ENCODE results near the gene OR2G2.
A peak's percentile ranks its signal among the peaks of the same experiment; 100 is the strongest.

The OR2G2 gene

GRCh38 chr1:247548769-247549182 lies 39.4 kb upstream of the OR2G2 start, which contains the start of gene GCSAML:
Gene GCSAML (plus strand): TSS chr1:247549134. CDS start chr1:247549192, 58 bp downstream.
- peak; percentile 52 to 91 (median 85) for DNase-seq

GRCh38 chr1:247551721-247552120 lies 36.4 kb upstream of the OR2G2 start:
- peaks cover 34 to 62% (median 48%) of the 10 kb centered on the region in 4 experiments for H3K4me1 ChIP-seq (ENCODE audit: control extremely low read depth in 1 of 4, control insufficient read depth in 4 of 4, insufficient read depth in 4 of 4, low read length in 3 of 4)
- peaks cover 0 to 4% (median 0%) of the 10 kb centered on the region in 5 experiments for H3K9me3 ChIP-seq (ENCODE audit: control extremely low read depth in 1 of 5, control insufficient read depth in 4 of 5, insufficient read depth in 2 of 5, low read depth in 1 of 5, low read length in 4 of 5)
- no peak for DNase-seq
- no peak overlapping the region for H3K27ac ChIP-seq (ENCODE audit: insufficient read depth in 1 of 2, low read depth in 1 of 2, low read length in 2 of 2, poor library complexity in 1 of 2, severe bottlenecking in 2 of 2)
- H3K27me3 ChIP-seq (replicated peaks in 2 of 5; ENCODE audit: control insufficient read depth in 4 of 5, insufficient read depth in 5 of 5, low read length in 4 of 5): no peaks in the 10 kb centered on the region
- CTCF ChIA-PET: interaction anchor here (0.6 to 1.2 kb wide), 4 partner anchors 8 to 65 kb away, joined by 3 to 4 read pairs (median 3); no protein-coding TSS in a partner anchor
- peaks cover 0 to 21% (median 7%) of the 10 kb centered on the region in 4 experiments for H3K36me3 ChIP-seq (ENCODE audit: control insufficient read depth in 4 of 4, insufficient read depth in 4 of 4, low read length in 3 of 4)
- WGBS (ENCODE audit: insufficient coverage): no CpG with 5 or more reads among the region's 1 CpG
- peak overlapping the region in 2 of 7 experiments; percentile 50 to 54 for H3K4me3 ChIP-seq (ENCODE audit: control insufficient read depth in 1 of 7, extremely low read depth in 1 of 7, insufficient read depth in 4 of 7, low read depth in 2 of 7, low read length in 6 of 7)
- POLR2A ChIA-PET: no interaction called here

More at GRCh38 chr1:247548769-247549182, 39.4 kb upstream of the OR2G2 start, which contains the start of gene GCSAML:
- Histone ChIP-seq H3K4me3 (ENCODE audit: control insufficient read depth in 1 of 7, extremely low read depth in 1 of 7, insufficient read depth in 4 of 7, low read depth in 2 of 7, low read length in 6 of 7) (peak within 1 kb of the TSS in 6 of 7 experiments; percentile 34 to 77 (median 62)), H3K4me1 (ENCODE audit: control extremely low read depth in 1 of 4, control insufficient read depth in 4 of 4, insufficient read depth in 4 of 4, low read length in 3 of 4) (peaks cover 34 to 63% (median 52%) of the 10 kb centered on the region in 4 experiments), H3K27me3 (replicated peaks in 2 of 5; ENCODE audit: control insufficient read depth in 4 of 5, insufficient read depth in 5 of 5, low read length in 4 of 5) (no peaks in the 10 kb centered on the region), H3K27ac (ENCODE audit: insufficient read depth in 1 of 2, low read depth in 1 of 2, low read length in 2 of 2, poor library complexity in 1 of 2, severe bottlenecking in 2 of 2) (peak within 1 kb of the TSS; percentile 90 to 93), H3K9me3 (ENCODE audit: control extremely low read depth in 1 of 5, control insufficient read depth in 4 of 5, insufficient read depth in 2 of 5, low read depth in 1 of 5, low read length in 4 of 5) (no peaks in the 10 kb centered on the region), H3K36me3 (ENCODE audit: control insufficient read depth in 4 of 4, insufficient read depth in 4 of 4, low read length in 3 of 4) (peaks cover 0 to 2% (median 0%) of the 10 kb centered on the region in 4 experiments)
- WGBS (ENCODE audit: insufficient coverage): 7% methylated on average over 6 of the region's 13 CpGs
- CTCF ChIA-PET: interaction anchor here (1.4 to 2.3 kb wide), 4 partner anchors 15 to 159 kb away, joined by 3 to 7 read pairs (median 4); no protein-coding TSS in a partner anchor
- POLR2A ChIA-PET: interaction anchor here (0.8 kb wide), 1 partner anchor 26 kb away, joined by 3 read pairs; no protein-coding TSS in a partner anchor

- no peaks in the 10 kb centered on the region for H3K27me3 ChIP-seq (replicated peaks in 2 of 5; ENCODE audit: control insufficient read depth in 4 of 5, insufficient read depth in 5 of 5, low read length in 4 of 5)
- peaks cover 0 to 4% (median 0%) of the 10 kb centered on the region in 5 experiments for H3K9me3 ChIP-seq (ENCODE audit: control extremely low read depth in 1 of 5, control insufficient read depth in 4 of 5, insufficient read depth in 2 of 5, low read depth in 1 of 5, low read length in 4 of 5)
- peaks cover 31 to 58% (median 44%) of the 10 kb centered on the region in 4 experiments for H3K4me1 ChIP-seq (ENCODE audit: control extremely low read depth in 1 of 4, control insufficient read depth in 4 of 4, insufficient read depth in 4 of 4, low read length in 3 of 4)
- peaks cover 0 to 26% (median 9%) of the 10 kb centered on the region in 4 experiments for H3K36me3 ChIP-seq (ENCODE audit: control insufficient read depth in 4 of 4, insufficient read depth in 4 of 4, low read length in 3 of 4)
- H3K27ac ChIP-seq (ENCODE audit: insufficient read depth in 1 of 2, low read depth in 1 of 2, low read length in 2 of 2, poor library complexity in 1 of 2, severe bottlenecking in 2 of 2): no peak overlapping the region
- CTCF ChIA-PET: interaction anchor here (1.2 kb wide), 1 partner anchor 9 kb away, joined by 3 read pairs; no protein-coding TSS in a partner anchor
- 80% methylated on average over 1 of the region's 2 CpGs for WGBS (ENCODE audit: insufficient coverage)
- POLR2A ChIA-PET: no interaction called here
- H3K4me3 ChIP-seq (ENCODE audit: control insufficient read depth in 1 of 7, extremely low read depth in 1 of 7, insufficient read depth in 4 of 7, low read depth in 2 of 7, low read length in 6 of 7): peak overlapping the region in 2 of 7 experiments; percentile 44 to 54
- no peak for DNase-seq
Measured at GRCh38 chr1:247552231-247552630, 35.9 kb upstream of the OR2G2 start.

GRCh38 chr1:247557926-247558674 lies 30.1 kb upstream of the OR2G2 start:
- ChIA-PET CTCF (interaction anchor here (1.3 kb wide), 1 partner anchor 27 kb away, joined by 4 read pairs; no protein-coding TSS in a partner anchor), POLR2A (no interaction called here)
- Histone ChIP-seq H3K4me1 (ENCODE audit: control extremely low read depth in 1 of 4, control insufficient read depth in 4 of 4, insufficient read depth in 4 of 4, low read length in 3 of 4) (peaks cover 0 to 33% (median 5%) of the 10 kb centered on the region in 4 experiments), H3K4me3 (ENCODE audit: control insufficient read depth in 1 of 7, extremely low read depth in 1 of 7, insufficient read depth in 4 of 7, low read depth in 2 of 7, low read length in 6 of 7) (peak overlapping the region in 1 of 7 experiments; percentile 13), H3K36me3 (ENCODE audit: control insufficient read depth in 4 of 4, insufficient read depth in 4 of 4, low read length in 3 of 4) (peaks cover 0 to 60% (median 15%) of the 10 kb centered on the region in 4 experiments), H3K9me3 (ENCODE audit: control extremely low read depth in 1 of 5, control insufficient read depth in 4 of 5, insufficient read depth in 2 of 5, low read depth in 1 of 5, low read length in 4 of 5) (peaks cover 0 to 4% (median 0%) of the 10 kb centered on the region in 5 experiments), H3K27ac (ENCODE audit: insufficient read depth in 1 of 2, low read depth in 1 of 2, low read length in 2 of 2, poor library complexity in 1 of 2, severe bottlenecking in 2 of 2) (no peak overlapping the region), H3K27me3 (replicated peaks in 2 of 5; ENCODE audit: control insufficient read depth in 4 of 5, insufficient read depth in 5 of 5, low read length in 4 of 5) (no peaks in the 10 kb centered on the region)
- no CpG with 5 or more reads among the region's 2 CpGs for WGBS (ENCODE audit: insufficient coverage)
- DNase-seq: no peak

GRCh38 chr1:247561711-247562110 lies 26.4 kb upstream of the OR2G2 start:
- H3K9me3 ChIP-seq (ENCODE audit: control extremely low read depth in 1 of 5, control insufficient read depth in 4 of 5, insufficient read depth in 2 of 5, low read depth in 1 of 5, low read length in 4 of 5): no peaks in the 10 kb centered on the region
- ChIA-PET POLR2A (no interaction called here), CTCF (interaction anchor here (1.7 kb wide), 1 partner anchor 10 kb away, joined by 4 read pairs; no protein-coding TSS in a partner anchor)
- no peak for DNase-seq
- H3K4me3 ChIP-seq (ENCODE audit: control insufficient read depth in 1 of 7, extremely low read depth in 1 of 7, insufficient read depth in 4 of 7, low read depth in 2 of 7, low read length in 6 of 7): no peak overlapping the region
- H3K36me3 ChIP-seq (ENCODE audit: control insufficient read depth in 4 of 4, insufficient read depth in 4 of 4, low read length in 3 of 4): peaks cover 0 to 48% (median 9%) of the 10 kb centered on the region in 4 experiments
- 65% methylated on average over 10 of the region's 10 CpGs for WGBS (ENCODE audit: insufficient coverage)
- H3K4me1 ChIP-seq (ENCODE audit: control extremely low read depth in 1 of 4, control insufficient read depth in 4 of 4, insufficient read depth in 4 of 4, low read length in 3 of 4): peaks cover 0 to 26% (median 5%) of the 10 kb centered on the region in 4 experiments
- no peaks in the 10 kb centered on the region for H3K27me3 ChIP-seq (replicated peaks in 2 of 5; ENCODE audit: control insufficient read depth in 4 of 5, insufficient read depth in 5 of 5, low read length in 4 of 5)
- H3K27ac ChIP-seq (ENCODE audit: insufficient read depth in 1 of 2, low read depth in 1 of 2, low read length in 2 of 2, poor library complexity in 1 of 2, severe bottlenecking in 2 of 2): no peak overlapping the region

GRCh38 chr1:247562198-247562597 lies 26.0 kb upstream of the OR2G2 start:
- CTCF ChIA-PET: interaction anchor here (0.7 to 1.7 kb wide), 2 partner anchors 11 to 19 kb away, joined by 3 to 4 read pairs; no protein-coding TSS in a partner anchor
- no peaks in the 10 kb centered on the region for H3K9me3 ChIP-seq (ENCODE audit: control extremely low read depth in 1 of 5, control insufficient read depth in 4 of 5, insufficient read depth in 2 of 5, low read depth in 1 of 5, low read length in 4 of 5)
- DNase-seq: no peak
- no peaks in the 10 kb centered on the region for H3K27me3 ChIP-seq (replicated peaks in 2 of 5; ENCODE audit: control insufficient read depth in 4 of 5, insufficient read depth in 5 of 5, low read length in 4 of 5)
- H3K27ac ChIP-seq (ENCODE audit: insufficient read depth in 1 of 2, low read depth in 1 of 2, low read length in 2 of 2, poor library complexity in 1 of 2, severe bottlenecking in 2 of 2): no peak overlapping the region
- H3K36me3 ChIP-seq (ENCODE audit: control insufficient read depth in 4 of 4, insufficient read depth in 4 of 4, low read length in 3 of 4): peaks cover 0 to 43% (median 7%) of the 10 kb centered on the region in 4 experiments
- POLR2A ChIA-PET: interaction anchor here (0.6 kb wide), 1 partner anchor 73 kb away, joined by 3 read pairs; no protein-coding TSS in a partner anchor
- peaks cover 0 to 26% (median 3%) of the 10 kb centered on the region in 4 experiments for H3K4me1 ChIP-seq (ENCODE audit: control extremely low read depth in 1 of 4, control insufficient read depth in 4 of 4, insufficient read depth in 4 of 4, low read length in 3 of 4)
- WGBS (ENCODE audit: insufficient coverage): 49% methylated on average over 9 of the region's 9 CpGs
- H3K4me3 ChIP-seq (ENCODE audit: control insufficient read depth in 1 of 7, extremely low read depth in 1 of 7, insufficient read depth in 4 of 7, low read depth in 2 of 7, low read length in 6 of 7): no peak overlapping the region
